ENCODE results near the gene PPP1R12A. TPM values are rescaled to one million over a fixed set of nuclear protein-coding genes. Genes with fewer than 3 reads are reported as not detected.

Gene PPP1R12A
- total RNA-seq, 8 experiments from 2014 or later, result 49.0 to 164 (median 68.2) TPM

- 77 to 100% (median 89%) methylated on average over 1 to 6 of the region's 6 CpGs for WGBS, 10 experiments
- in situ Hi-C loops (cut with MboI; ENCODE audit: low pct_unique_long_range_greater_than_20kb in 2 of 9, low sequenced_read_pairs in 9 of 9, unreplicated experiment in 9 of 9), result loop anchor here in 1 of 9 experiments (25.0 kb wide), 1 partner anchor 275 kb away; no protein-coding TSS in a partner anchor
- Histone ChIP-seq H3K4me3 (no peak overlapping the region), H3K27ac (no peak overlapping the region), H3K4me1 (replicated peaks in 1 of 2) (no peaks in the 10 kb centered on the region)
- peak in 3 of 8 experiments; percentile 14 to 44 (median 23) for ATAC-seq (replicated peaks in 6 of 8)
Measured at GRCh38 chr12:79911889-79912656, 22.8 kb downstream of the PPP1R12A start.

GRCh38 chr12:79908366-79908765 lies 26.5 kb downstream of the PPP1R12A start:
- in situ Hi-C loops (cut with MboI; ENCODE audit: low pct_unique_long_range_greater_than_20kb in 2 of 9, low sequenced_read_pairs in 9 of 9, unreplicated experiment in 9 of 9), result loop anchor here in 1 of 9 experiments (25.0 kb wide), 1 partner anchor 279 kb away; no protein-coding TSS in a partner anchor
- Histone ChIP-seq H3K27ac (no peak overlapping the region), H3K4me3 (no peak overlapping the region), H3K4me1 (replicated peaks in 1 of 2) (no peaks in the 10 kb centered on the region)
- ATAC-seq (replicated peaks in 6 of 8), result no peak

GRCh38 chr12:79901506-79901905 lies 33.4 kb downstream of the PPP1R12A start:
- in situ Hi-C loops (cut with MboI; ENCODE audit: low pct_unique_long_range_greater_than_20kb in 2 of 9, low sequenced_read_pairs in 9 of 9, unreplicated experiment in 9 of 9), result loop anchor here in 1 of 9 experiments (25.0 kb wide), 1 partner anchor 286 kb away; no protein-coding TSS in a partner anchor
- no peak overlapping the region for H3K4me3 ChIP-seq
- no peak for ATAC-seq (replicated peaks in 6 of 8)
- 70 to 100% (median 97%) methylated on average over 1 to 2 of the region's 2 CpGs; no CpG with 5 or more reads in 1 of the 10 experiments for WGBS, 10 experiments
- H3K27ac ChIP-seq, result no peak overlapping the region
- no peaks in the 10 kb centered on the region for H3K4me1 ChIP-seq (replicated peaks in 1 of 2)

- Histone ChIP-seq H3K4me1 (replicated peaks in 1 of 2) (no peaks in the 10 kb centered on the region), H3K4me3 (no peak overlapping the region), H3K27ac (no peak overlapping the region)
- ATAC-seq (replicated peaks in 6 of 8), result no peak
- in situ Hi-C loops (cut with MboI; ENCODE audit: low pct_unique_long_range_greater_than_20kb in 2 of 9, low sequenced_read_pairs in 9 of 9, unreplicated experiment in 9 of 9), result loop anchor here in 1 of 9 experiments (25.0 kb wide), 1 partner anchor 286 kb away; no protein-coding TSS in a partner anchor
- WGBS, 10 experiments, result 31 to 100% (median 100%) methylated on average over 1 to 2 of the region's 2 CpGs
Measured at GRCh38 chr12:79900951-79901350, 33.9 kb downstream of the PPP1R12A start.

GRCh38 chr12:79900199-79900598 lies 34.7 kb downstream of the PPP1R12A start:
- in situ Hi-C loops (cut with MboI; ENCODE audit: low pct_unique_long_range_greater_than_20kb in 2 of 9, low sequenced_read_pairs in 9 of 9, unreplicated experiment in 9 of 9), result loop anchor here in 1 of 9 experiments (25.0 kb wide), 1 partner anchor 287 kb away; no protein-coding TSS in a partner anchor
- no peak overlapping the region for H3K27ac ChIP-seq
- WGBS, 10 experiments, result 43 to 100% (median 91%) methylated on average over 1 to 2 of the region's 2 CpGs; no CpG with 5 or more reads in 2 of the 10 experiments
- H3K4me3 ChIP-seq, result no peak overlapping the region
- peak in 1 of 8 experiments; percentile 37 for ATAC-seq (replicated peaks in 6 of 8)
- H3K4me1 ChIP-seq (replicated peaks in 1 of 2), result no peaks in the 10 kb centered on the region

GRCh38 chr12:79897617-79898016 lies 37.3 kb downstream of the PPP1R12A start:
- Histone ChIP-seq H3K27ac (no peak overlapping the region), H3K4me3 (no peak overlapping the region), H3K4me1 (replicated peaks in 1 of 2) (no peaks in the 10 kb centered on the region)
- ATAC-seq (replicated peaks in 6 of 8), result peak in 3 of 8 experiments; percentile 30 to 58 (median 34)
- in situ Hi-C loops (cut with MboI; ENCODE audit: low pct_unique_long_range_greater_than_20kb in 2 of 9, low sequenced_read_pairs in 9 of 9, unreplicated experiment in 9 of 9), result no loop called here
- WGBS, 10 experiments, result 0 to 86% (median 51%) methylated on average over 1 of the region's 1 CpG; no CpG with 5 or more reads in 2 of the 10 experiments

- Histone ChIP-seq H3K4me3 (no peak overlapping the region), H3K4me1 (replicated peaks in 1 of 2) (no peaks in the 10 kb centered on the region), H3K27ac (no peak overlapping the region)
- WGBS, 10 experiments, result 0 to 100% (median 100%) methylated on average over 1 of the region's 1 CpG; no CpG with 5 or more reads in 1 of the 10 experiments
- in situ Hi-C loops (cut with MboI; ENCODE audit: low pct_unique_long_range_greater_than_20kb in 2 of 9, low sequenced_read_pairs in 9 of 9, unreplicated experiment in 9 of 9), result no loop called here
- no peak for ATAC-seq (replicated peaks in 6 of 8)
Measured at GRCh38 chr12:79895804-79896203, 39.1 kb downstream of the PPP1R12A start.

GRCh38 chr12:79895071-79895470 lies 39.8 kb downstream of the PPP1R12A start:
- no peak for ATAC-seq (replicated peaks in 6 of 8)
- Histone ChIP-seq H3K4me3 (no peak overlapping the region), H3K4me1 (replicated peaks in 1 of 2) (no peaks in the 10 kb centered on the region), H3K27ac (no peak overlapping the region)
- in situ Hi-C loops (cut with MboI; ENCODE audit: low pct_unique_long_range_greater_than_20kb in 2 of 9, low sequenced_read_pairs in 9 of 9, unreplicated experiment in 9 of 9), result no loop called here

- 58 to 100% (median 100%) methylated on average over 1 to 2 of the region's 2 CpGs; no CpG with 5 or more reads in 1 of the 10 experiments for WGBS, 10 experiments
- H3K4me3 ChIP-seq, result no peak overlapping the region
- ATAC-seq (replicated peaks in 6 of 8), result no peak
- H3K4me1 ChIP-seq (replicated peaks in 1 of 2), result no peaks in the 10 kb centered on the region
- no peak overlapping the region for H3K27ac ChIP-seq
- in situ Hi-C loops (cut with MboI; ENCODE audit: low pct_unique_long_range_greater_than_20kb in 2 of 9, low sequenced_read_pairs in 9 of 9, unreplicated experiment in 9 of 9), result no loop called here
Measured at GRCh38 chr12:79891506-79892162, 43.3 kb downstream of the PPP1R12A start.

- no peak for ATAC-seq (replicated peaks in 6 of 8)
- no peak overlapping the region for H3K27ac ChIP-seq
- in situ Hi-C loops (cut with MboI; ENCODE audit: low pct_unique_long_range_greater_than_20kb in 2 of 9, low sequenced_read_pairs in 9 of 9, unreplicated experiment in 9 of 9), result no loop called here
- no peak overlapping the region for H3K4me3 ChIP-seq
- H3K4me1 ChIP-seq (replicated peaks in 1 of 2), result no peaks in the 10 kb centered on the region
- 80 to 100% (median 100%) methylated on average over 1 of the region's 1 CpG; no CpG with 5 or more reads in 2 of the 10 experiments for WGBS, 10 experiments
Measured at GRCh38 chr12:79887890-79888289, 47.0 kb downstream of the PPP1R12A start.

- in situ Hi-C loops (cut with MboI; ENCODE audit: low pct_unique_long_range_greater_than_20kb in 2 of 9, low sequenced_read_pairs in 9 of 9, unreplicated experiment in 9 of 9), result no loop called here
- WGBS, 10 experiments, result 64 to 100% (median 95%) methylated on average over 2 to 3 of the region's 3 CpGs
Measured at GRCh38 chr12:79886917-79887519, 47.9 kb downstream of the PPP1R12A start.

GRCh38 chr12:79885911-79886490 lies 48.9 kb downstream of the PPP1R12A start:
- ATAC-seq (replicated peaks in 6 of 8), result no peak
- WGBS, 10 experiments, result 67 to 100% (median 95%) methylated on average over 1 to 3 of the region's 3 CpGs
- Histone ChIP-seq H3K4me3 (no peak overlapping the region), H3K27ac (no peak overlapping the region), H3K4me1 (replicated peaks in 1 of 2) (no peaks in the 10 kb centered on the region)
- in situ Hi-C loops (cut with MboI; ENCODE audit: low pct_unique_long_range_greater_than_20kb in 2 of 9, low sequenced_read_pairs in 9 of 9, unreplicated experiment in 9 of 9), result no loop called here

More at GRCh38 chr12:79886917-79887519, 47.9 kb downstream of the PPP1R12A start:
- H3K27ac ChIP-seq, result no peak overlapping the region
- H3K4me3 ChIP-seq, result no peak overlapping the region
- no peaks in the 10 kb centered on the region for H3K4me1 ChIP-seq (replicated peaks in 1 of 2)
- ATAC-seq (replicated peaks in 6 of 8), result peak in 3 of 8 experiments; percentile 65 to 81 (median 73)
